ENCODE results near the gene FBXW8.

The FBXW8 gene

DNA sequence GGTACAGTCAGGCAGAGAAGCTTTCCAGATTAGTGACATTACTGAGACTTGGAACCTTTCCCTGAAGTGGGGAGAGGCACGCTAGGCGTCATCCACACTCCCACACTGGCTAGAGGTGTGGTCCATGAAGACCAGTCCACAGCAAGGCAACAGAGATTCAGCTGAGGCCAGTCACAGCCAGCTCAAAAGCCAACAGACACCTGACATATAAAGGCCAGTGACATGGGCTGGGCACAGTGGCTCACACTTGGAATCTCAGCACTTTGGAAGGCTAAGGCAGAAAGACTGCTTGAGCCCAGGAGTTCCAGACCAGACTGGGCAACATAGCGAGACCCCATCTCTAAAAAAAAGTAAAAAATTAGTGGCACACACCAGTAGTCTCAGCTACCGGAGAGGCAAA is 40.4 kb upstream of the FBXW8 start:
- Histone ChIP-seq H3K4me3 (no peak overlapping the region), H3K27ac (no peak overlapping the region)
- no peak for DNase-seq (ENCODE audit: low spot score)
- TF ChIP-seq, protein P1, sequence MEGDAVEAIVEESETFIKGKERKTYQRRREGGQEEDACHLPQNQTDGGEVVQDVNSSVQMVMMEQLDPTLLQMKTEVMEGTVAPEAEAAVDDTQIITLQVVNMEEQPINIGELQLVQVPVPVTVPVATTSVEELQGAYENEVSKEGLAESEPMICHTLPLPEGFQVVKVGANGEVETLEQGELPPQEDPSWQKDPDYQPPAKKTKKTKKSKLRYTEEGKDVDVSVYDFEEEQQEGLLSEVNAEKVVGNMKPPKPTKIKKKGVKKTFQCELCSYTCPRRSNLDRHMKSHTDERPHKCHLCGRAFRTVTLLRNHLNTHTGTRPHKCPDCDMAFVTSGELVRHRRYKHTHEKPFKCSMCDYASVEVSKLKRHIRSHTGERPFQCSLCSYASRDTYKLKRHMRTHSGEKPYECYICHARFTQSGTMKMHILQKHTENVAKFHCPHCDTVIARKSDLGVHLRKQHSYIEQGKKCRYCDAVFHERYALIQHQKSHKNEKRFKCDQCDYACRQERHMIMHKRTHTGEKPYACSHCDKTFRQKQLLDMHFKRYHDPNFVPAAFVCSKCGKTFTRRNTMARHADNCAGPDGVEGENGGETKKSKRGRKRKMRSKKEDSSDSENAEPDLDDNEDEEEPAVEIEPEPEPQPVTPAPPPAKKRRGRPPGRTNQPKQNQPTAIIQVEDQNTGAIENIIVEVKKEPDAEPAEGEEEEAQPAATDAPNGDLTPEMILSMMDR (IDR thresholded peaks at IDR 0.05), result no peak

DNA sequence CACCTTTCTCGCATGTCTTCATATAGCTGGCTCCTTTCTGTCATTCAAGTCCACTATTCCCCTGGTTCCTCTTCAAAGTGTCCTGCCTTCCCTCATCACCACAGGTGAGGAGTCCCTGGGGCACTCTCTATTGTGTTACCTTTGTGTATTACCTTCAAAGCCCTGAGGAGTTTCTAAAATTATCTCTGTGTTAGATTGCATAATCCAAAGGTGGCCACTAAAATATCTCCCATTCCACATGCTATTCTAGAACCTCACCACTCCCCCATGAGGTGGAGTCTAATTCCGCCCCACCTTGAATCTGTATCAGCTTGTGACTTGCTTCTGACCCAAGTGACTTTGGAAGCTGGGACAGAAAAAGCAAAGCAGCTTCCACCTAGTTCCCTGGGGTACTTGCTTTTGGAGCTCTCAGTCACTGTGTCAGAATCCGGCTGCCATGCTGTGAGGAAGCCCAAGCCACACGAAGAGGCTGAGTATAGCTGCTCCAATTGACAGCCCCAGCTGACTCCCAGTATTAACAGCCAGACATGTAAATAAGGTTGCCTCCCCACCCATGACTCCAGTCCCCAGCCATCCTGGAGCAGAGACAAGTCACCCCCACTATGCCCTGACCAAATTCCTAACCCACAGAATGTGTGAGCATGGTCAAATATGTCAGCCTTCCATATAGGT is 36.3 kb upstream of the FBXW8 start:
- Histone ChIP-seq H3K27ac (no peak overlapping the region), H3K4me3 (no peak overlapping the region)
- TF ChIP-seq, protein P1 (IDR thresholded peaks at IDR 0.05), result no peak
- DNase-seq (ENCODE audit: low spot score), result no peak

DNA sequence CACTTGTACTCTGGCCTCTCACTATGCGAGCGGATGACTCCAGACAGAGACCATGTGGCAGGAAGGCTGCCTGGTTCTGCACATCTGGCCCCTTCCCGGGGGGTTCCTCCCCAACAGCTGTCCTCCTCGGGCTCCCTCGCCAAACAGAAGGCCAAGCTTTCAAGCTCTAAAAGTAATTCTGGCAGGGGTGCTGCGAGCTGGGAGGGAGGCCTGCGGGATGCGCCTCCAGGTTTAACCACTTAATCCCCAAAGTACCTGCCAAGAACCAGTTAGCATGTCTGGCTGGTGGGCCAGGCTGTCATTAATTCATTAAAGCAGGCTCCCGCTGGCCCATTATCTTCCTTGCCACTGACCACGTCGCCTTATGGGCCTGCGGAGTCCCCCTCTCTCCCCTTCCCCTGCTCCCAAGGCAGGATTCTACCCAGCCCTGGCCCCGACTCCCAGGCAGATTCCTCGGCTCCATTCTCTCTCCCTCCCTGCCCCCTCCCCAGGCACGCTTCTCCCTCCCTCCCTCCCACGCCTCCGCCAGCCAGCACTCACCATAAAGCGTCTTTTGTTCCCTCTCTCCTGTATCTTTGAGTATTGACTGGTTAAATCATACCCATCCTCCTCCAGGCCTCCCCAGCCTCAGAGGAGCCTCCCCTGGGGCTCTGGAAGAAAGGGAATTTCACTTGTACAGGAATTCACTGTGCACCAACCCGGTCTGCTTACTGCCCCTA is 34.4 kb upstream of the FBXW8 start:
- Histone ChIP-seq H3K27ac (no peak overlapping the region), H3K4me3 (no peak overlapping the region)
- DNase-seq (ENCODE audit: low spot score), result no peak
- TF ChIP-seq, protein P1 (IDR thresholded peaks at IDR 0.05), result no peak

DNA sequence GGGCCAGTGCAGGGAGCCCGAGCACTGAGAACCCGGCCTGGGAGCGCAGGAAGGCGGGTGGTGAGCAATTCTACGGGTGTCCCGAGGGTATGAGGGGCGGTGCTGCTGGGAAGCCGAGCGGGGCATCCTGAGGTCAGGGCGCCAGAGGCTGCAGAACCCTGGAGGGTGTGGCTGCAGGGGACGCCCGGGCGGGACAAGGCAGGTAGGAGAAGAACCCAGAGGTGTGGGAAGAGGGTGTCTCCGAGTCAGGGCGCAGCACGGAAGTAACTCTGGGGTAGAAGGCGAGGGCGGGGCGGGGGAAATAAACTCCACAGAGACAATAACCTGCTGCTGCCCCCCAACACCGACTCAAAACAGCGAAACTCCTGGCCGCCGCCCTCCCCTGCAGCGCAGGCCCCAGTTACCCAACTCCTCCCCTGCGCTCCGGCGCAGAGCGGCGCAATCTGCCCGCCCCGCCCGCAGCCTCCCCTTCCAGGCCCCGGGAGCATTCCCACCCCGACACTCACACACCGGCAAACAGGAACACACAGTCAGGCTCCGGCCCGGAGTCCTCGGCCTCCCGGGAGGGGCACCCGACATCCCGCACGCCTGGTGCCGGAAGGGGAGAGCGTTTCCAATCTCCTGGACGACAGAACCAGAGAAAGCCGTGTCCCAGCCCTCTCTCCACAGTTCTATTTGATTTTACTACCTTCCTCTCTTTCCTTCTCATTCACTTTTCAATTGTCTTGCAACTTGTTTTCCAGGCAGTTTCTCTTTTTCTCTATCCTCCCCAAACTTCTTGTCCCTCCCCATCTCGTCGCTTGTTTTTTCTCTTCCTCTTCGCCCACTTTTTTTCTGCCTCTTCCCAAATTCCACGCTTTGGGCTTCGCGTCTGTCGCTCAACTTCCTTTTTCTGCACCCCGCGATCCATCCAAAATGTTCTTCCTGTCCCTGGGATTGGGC is 31.9 kb upstream of the FBXW8 start:
- DNase-seq (ENCODE audit: low spot score), result no peak
- H3K27ac ChIP-seq, result no peak overlapping the region
- H3K4me3 ChIP-seq, result peak overlapping the region; percentile 61
- TF ChIP-seq, protein P1 (IDR thresholded peaks at IDR 0.05), result no peak

DNA sequence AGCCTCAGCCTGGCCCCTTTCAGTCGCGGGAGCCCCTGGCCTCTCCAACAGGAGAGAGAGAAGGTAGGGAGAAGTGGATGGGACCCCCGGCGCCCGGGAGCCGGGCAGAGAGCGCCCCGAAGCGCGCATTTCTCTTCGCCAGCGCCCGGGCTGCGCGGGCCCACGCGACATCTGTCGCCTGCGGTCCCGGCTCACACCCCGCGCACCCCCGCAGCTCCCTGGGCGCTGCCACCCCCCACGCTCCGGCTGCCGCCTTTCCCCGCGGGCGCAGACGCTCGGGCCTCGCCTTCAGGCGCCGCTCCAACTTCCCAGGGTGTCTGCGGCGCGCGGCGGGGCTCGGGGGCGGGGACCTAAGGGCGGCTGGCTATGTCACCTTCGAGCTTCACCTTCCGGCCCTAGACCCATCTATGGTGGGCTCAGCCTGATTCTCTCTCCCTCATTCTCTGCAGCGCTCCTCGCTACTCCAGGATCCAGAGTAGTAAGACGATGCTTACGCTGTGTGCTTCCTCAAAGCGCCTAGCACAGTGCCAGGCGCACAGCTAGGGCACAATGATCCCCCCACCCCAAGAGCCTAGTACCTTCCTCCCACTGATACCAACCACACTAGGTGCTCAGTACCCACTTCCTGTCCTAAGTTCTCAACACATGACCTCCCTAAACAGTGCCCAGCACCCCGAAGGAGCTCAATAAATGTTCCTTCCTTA is 31.1 kb upstream of the FBXW8 start:
- Histone ChIP-seq H3K27ac (no peak overlapping the region), H3K4me3 (peak overlapping the region; percentile 61)
- DNase-seq (ENCODE audit: low spot score), result no peak
- TF ChIP-seq, protein P1 (IDR thresholded peaks at IDR 0.05), result no peak

DNA sequence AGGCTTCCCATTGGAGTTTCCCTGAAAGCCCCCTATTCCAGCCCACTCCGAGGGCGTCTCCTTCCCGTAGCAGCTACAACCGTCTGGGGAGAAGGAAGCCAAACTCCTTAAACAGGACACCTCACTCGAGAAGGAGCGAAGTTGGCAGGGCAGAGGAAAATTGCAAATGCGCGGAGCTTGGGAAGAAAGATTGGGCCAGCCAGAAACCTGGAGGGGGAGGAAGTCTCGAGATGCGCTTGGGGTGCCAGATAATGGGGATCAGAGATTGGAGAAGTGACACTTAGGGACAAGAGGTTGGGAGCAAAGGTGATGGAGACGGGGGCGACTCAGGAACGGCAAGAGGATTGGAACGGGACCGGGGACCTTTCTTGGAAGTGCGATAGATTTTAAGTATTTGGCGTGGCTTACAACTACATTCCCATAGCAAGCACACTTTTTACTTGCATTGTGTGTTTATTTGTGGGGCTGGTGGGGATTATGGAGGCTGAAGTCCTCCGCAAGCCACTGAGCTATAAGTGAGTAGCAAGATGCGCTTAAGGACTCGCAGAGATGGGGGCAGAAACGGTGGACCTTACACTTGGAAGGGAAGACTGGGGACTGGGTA is 30.4 kb upstream of the FBXW8 start:
- no peak for DNase-seq (ENCODE audit: low spot score)
- TF ChIP-seq, protein P1 (IDR thresholded peaks at IDR 0.05), result no peak
- Histone ChIP-seq H3K27ac (no peak overlapping the region), H3K4me3 (peak overlapping the region; percentile 61)

Measured in coronary artery (tissue), 2 donors.